SIG-M5 treated with dmso at 0.1 percent for 504 hours (cell line): Measurements from ENCODE around the gene COL6A6.
A peak's percentile ranks its signal among the peaks of the same experiment; 100 is the strongest.
"Not testable (repeated sequence)": the region's sequence is repeated elsewhere in the genome, so short reads cannot be mapped to it uniquely, and the experiment has no call there.

Experiments used
- DNase-seq: peaks from one replicate; lab custom pipeline; 2025; ENCODE audit not compliant: unreplicated experiment; lab: John Stamatoyannopoulos, UW

COL6A6 gene

GRCh38 chr3:130537673-130538304 is 20.8 kb downstream of the COL6A6 start:
- no peak for DNase-seq

GRCh38 chr3:130539005-130539404 is 22.0 kb downstream of the COL6A6 start:
- peak; percentile 46 for DNase-seq

- peak; percentile 4 for DNase-seq
Observed at GRCh38 chr3:130543322-130543721, 26.3 kb downstream of the COL6A6 start.

GRCh38 chr3:130546920-130547679 is 30.1 kb downstream of the COL6A6 start:
- no peak for DNase-seq

- not testable (repeated sequence) for DNase-seq
Observed at GRCh38 chr3:130547680-130548065, 30.7 kb downstream of the COL6A6 start.

- no peak for DNase-seq
Observed at GRCh38 chr3:130548356-130548755, 31.4 kb downstream of the COL6A6 start.

- DNase-seq = no peak
Observed at GRCh38 chr3:130557336-130558035, 40.5 kb downstream of the COL6A6 start.

GRCh38 chr3:130558366-130558765 is 41.4 kb downstream of the COL6A6 start:
- DNase-seq = no peak

- no peak for DNase-seq
Observed at GRCh38 chr3:130565224-130565623, 48.2 kb downstream of the COL6A6 start.
